Fibroblast of lung (primary cell): ENCODE results near the gene LRRC74A. TPM values are rescaled to one million over a fixed set of nuclear protein-coding genes. Genes with fewer than 3 reads are reported as not detected.

Experiments used
- DNase-seq, 2 donors: peaks; one replicate each; pipeline versions ENCODE4 v3.0.0 to v3.0.0-alpha.2; 2010; ENCODE audit warnings: low read depth in 2 of 2
- H2AFZ ChIP-seq: 2 replicates; pipeline ENCODE4 v1.5.1; 2012; ENCODE audit warnings: low read length, control low read depth, inconsistent platforms
- H3K27ac ChIP-seq: 2 replicates; pipeline ENCODE4 v1.5.1; 2011; ENCODE audit warnings: low read length, control low read depth; ENCODE audit not compliant: insufficient read depth
- H3K27me3 ChIP-seq: 2 replicates; pipeline ENCODE4 v1.5.1; 2011; ENCODE audit warnings: mild to moderate bottlenecking, low read length; ENCODE audit not compliant: control insufficient read depth, insufficient read depth
- H3K36me3 ChIP-seq: 2 replicates; pipeline ENCODE4 v1.5.1; 2011; ENCODE audit warnings: low read length; ENCODE audit not compliant: control insufficient read depth, insufficient read depth
- H3K4me1 ChIP-seq: 2 replicates; pipeline ENCODE4 v1.5.1; 2011; ENCODE audit warnings: low read length; ENCODE audit not compliant: control insufficient read depth, insufficient read depth; ENCODE audit errors: extremely low read depth
- H3K4me2 ChIP-seq: 2 replicates; pipeline ENCODE4 v1.5.1; 2011; ENCODE audit warnings: low read length, control low read depth; ENCODE audit not compliant: insufficient read depth; ENCODE audit errors: extremely low read depth
- H3K4me3 ChIP-seq, 4 experiments: fragments of 200-600 bp in 1 of 4; sonication (generic) in 1 of 4; replicated peaks in 1 of 4; 2 replicates each; pipeline ENCODE4 v1.5.1; 2011 to 2016; ENCODE audit warnings: low read length in 4 of 4, low read depth in 3 of 4, mild to moderate bottlenecking in 3 of 4, control low read depth in 2 of 4, inconsistent platforms in 1 of 4, mixed read lengths in 1 of 4; ENCODE audit not compliant: insufficient read depth in 1 of 4; ENCODE audit errors: control extremely low read depth in 1 of 4
- H3K79me2 ChIP-seq: 2 replicates; pipeline ENCODE4 v1.5.1; 2012; ENCODE audit warnings: mild to moderate bottlenecking, low read length, inconsistent platforms; ENCODE audit not compliant: control insufficient read depth, insufficient read depth
- H3K9ac ChIP-seq: 2 replicates; pipeline ENCODE4 v1.5.1; 2011; ENCODE audit warnings: mild to moderate bottlenecking, low read length, control low read depth; ENCODE audit not compliant: insufficient read depth
- H3K9me3 ChIP-seq: 2 replicates; pipeline ENCODE4 v1.5.1; 2012; ENCODE audit warnings: low read depth, low read length; ENCODE audit not compliant: control insufficient read depth, insufficient read depth
- H4K20me1 ChIP-seq: 2 replicates; pipeline ENCODE4 v1.5.1; 2011; ENCODE audit warnings: low read length; ENCODE audit not compliant: control insufficient read depth, insufficient read depth; ENCODE audit errors: extremely low read depth
- EZH2 ChIP-seq: IDR thresholded peaks from 2 replicates; pipeline ENCODE4 v1.5.1; 2012; ENCODE audit warnings: low read length, control low read depth, mild to moderate bottlenecking; ENCODE audit errors: missing control alignments
- polyA plus RNA-seq, 2 donors: library from polyadenylated mRNA; depleted of rRNA in 1 of 2; stranded (reverse) in 1 of 2; unstranded in 1 of 2; fragments of >200 nt; gene quantifications; 2 replicates each; pipeline ENCODE4 v1.2.1, GENCODE V29; 2011 to 2012; ENCODE audit warnings: missing spikeins in 1 of 2
- total RNA-seq: library from RNA; depleted of rRNA; stranded (reverse); fragments of >200 nt; gene quantifications from 2 replicates; pipeline ENCODE4 v1.2.1, GENCODE V29; 2014
- TF ChIP-seq, protein P1 (sequence below), 2 donors: IDR thresholded peaks in 1 of 2; conservative IDR thresholded peaks in 1 of 2; 1 replicate in 1 of 2; 2 replicates in 1 of 2; pipeline ENCODE4 v1.5.1; 2011 to 2012; ENCODE audit warnings: low read length in 2 of 2, control low read depth in 1 of 2, inconsistent platforms in 1 of 2, low read depth in 1 of 2, mild to moderate bottlenecking in 1 of 2

Gene LRRC74A
- total and polyA plus RNA-seq, 2 donors (not counting 1 experiment from before 2014, with no cell fraction given) = not detected

DNA sequence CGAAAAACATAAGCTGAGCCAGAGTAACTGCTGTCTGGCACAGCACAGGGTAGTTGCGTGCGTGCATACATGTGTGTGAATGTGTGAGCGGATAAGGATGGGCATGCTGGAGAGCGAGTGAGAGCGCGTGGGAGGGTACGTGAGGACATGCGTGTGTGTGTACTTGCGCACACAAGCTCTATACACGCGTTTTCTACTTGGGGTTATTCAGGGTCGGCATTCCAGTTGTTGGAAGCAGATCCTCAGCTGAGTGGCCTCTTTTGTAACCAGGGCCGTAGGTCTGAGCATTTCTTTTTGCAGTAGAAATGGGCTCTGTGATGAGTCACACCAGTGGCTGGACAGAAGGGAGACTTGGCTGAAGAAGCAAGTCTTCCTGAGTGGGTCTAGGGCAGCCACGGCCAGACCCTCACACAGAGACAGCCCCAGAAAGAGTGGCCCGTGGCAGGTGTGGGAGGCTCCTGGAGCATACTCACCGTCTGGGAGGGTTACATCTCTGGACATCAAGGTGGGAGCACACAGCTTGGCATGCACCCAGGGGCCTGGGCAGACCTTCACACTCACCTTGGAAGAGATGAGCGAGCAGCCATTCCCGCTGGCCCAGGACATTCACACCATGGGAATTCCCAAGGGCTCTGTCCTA lies 78.0 kb downstream of the LRRC74A start:
- H3K79me2 ChIP-seq = no peaks in the 10 kb centered on the region
- TF ChIP-seq, protein P1, sequence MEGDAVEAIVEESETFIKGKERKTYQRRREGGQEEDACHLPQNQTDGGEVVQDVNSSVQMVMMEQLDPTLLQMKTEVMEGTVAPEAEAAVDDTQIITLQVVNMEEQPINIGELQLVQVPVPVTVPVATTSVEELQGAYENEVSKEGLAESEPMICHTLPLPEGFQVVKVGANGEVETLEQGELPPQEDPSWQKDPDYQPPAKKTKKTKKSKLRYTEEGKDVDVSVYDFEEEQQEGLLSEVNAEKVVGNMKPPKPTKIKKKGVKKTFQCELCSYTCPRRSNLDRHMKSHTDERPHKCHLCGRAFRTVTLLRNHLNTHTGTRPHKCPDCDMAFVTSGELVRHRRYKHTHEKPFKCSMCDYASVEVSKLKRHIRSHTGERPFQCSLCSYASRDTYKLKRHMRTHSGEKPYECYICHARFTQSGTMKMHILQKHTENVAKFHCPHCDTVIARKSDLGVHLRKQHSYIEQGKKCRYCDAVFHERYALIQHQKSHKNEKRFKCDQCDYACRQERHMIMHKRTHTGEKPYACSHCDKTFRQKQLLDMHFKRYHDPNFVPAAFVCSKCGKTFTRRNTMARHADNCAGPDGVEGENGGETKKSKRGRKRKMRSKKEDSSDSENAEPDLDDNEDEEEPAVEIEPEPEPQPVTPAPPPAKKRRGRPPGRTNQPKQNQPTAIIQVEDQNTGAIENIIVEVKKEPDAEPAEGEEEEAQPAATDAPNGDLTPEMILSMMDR (conservative IDR thresholded peaks at IDR 0.05 in 1 of 2, IDR thresholded peaks at IDR 0.05 in 1 of 2; ENCODE audit: low read depth in 1 of 2, low read length in 2 of 2) = no peak
- TF ChIP-seq EZH2 = no peak
- H3K9me3 ChIP-seq = no peaks in the 10 kb centered on the region
- peak; percentile 90 to 96 for DNase-seq
- H3K4me3 ChIP-seq = peak overlapping the region in 1 of 4 experiments; percentile 25
- peaks cover 14% of the 10 kb centered on the region for H3K4me1 ChIP-seq
- H3K36me3 ChIP-seq = no peaks in the 10 kb centered on the region
- H4K20me1 ChIP-seq = no peaks in the 10 kb centered on the region
- H3K9ac ChIP-seq = peak overlapping the region; percentile 61
- H3K4me2 ChIP-seq = peak overlapping the region; percentile 79
- H3K27ac ChIP-seq = peak overlapping the region; percentile 96
- no peak overlapping the region for H2AFZ ChIP-seq
- H3K27me3 ChIP-seq = no peaks in the 10 kb centered on the region

DNA sequence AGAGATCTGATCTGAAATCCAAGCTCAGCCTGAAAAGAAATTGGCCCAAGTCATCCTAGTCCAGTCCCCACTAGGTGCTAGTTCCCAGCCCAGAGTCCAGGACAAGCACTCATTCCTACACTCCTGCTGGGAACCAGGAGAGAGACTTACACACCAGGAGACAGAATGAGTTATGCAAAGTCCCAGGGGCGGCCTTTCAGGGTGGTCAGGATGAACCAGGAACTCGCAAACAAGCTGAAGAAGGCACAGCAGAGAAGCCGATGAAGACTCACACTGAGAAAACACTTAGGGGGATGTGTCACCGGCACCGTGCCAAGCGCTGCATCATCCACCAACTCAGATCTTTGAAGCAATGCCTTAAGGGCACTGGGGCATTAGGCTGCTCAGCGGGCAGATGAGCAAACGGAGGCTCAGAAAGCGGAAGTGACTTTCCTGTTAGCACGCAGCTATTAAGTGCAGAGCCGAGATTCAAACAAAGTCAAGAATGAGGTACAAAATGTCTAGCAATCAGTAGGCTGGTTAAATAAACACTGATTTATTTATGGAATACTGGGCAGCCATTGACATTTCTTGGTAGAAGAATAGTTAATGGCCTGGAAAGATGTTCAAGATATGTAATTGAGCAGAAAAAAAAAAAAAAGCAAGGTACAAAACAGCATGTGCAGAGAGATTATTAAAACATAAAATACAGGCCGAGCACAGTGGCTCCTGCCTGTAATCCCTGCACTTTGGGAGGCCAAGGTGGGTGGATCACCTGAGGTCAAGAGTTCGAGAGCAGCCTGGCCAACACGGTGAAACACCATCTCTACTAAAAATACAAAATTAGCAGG lies 78.7 kb downstream of the LRRC74A start:
- no peak for TF ChIP-seq EZH2
- TF ChIP-seq, protein P1 (conservative IDR thresholded peaks at IDR 0.05 in 1 of 2, IDR thresholded peaks at IDR 0.05 in 1 of 2; ENCODE audit: low read depth in 1 of 2, low read length in 2 of 2) = no peak
- DNase-seq = peak; percentile 93 to 95
- Histone ChIP-seq H3K4me1 (peaks cover 14% of the 10 kb centered on the region), H4K20me1 (no peaks in the 10 kb centered on the region), H3K9me3 (no peaks in the 10 kb centered on the region), H3K36me3 (no peaks in the 10 kb centered on the region), H3K4me3 (peak overlapping the region in 1 of 4 experiments; percentile 25), H3K9ac (peak overlapping the region; percentile 61), H3K27me3 (no peaks in the 10 kb centered on the region), H3K27ac (peak overlapping the region; percentile 96), H3K4me2 (peak overlapping the region; percentile 79), H2AFZ (no peak overlapping the region), H3K79me2 (no peaks in the 10 kb centered on the region)

DNA sequence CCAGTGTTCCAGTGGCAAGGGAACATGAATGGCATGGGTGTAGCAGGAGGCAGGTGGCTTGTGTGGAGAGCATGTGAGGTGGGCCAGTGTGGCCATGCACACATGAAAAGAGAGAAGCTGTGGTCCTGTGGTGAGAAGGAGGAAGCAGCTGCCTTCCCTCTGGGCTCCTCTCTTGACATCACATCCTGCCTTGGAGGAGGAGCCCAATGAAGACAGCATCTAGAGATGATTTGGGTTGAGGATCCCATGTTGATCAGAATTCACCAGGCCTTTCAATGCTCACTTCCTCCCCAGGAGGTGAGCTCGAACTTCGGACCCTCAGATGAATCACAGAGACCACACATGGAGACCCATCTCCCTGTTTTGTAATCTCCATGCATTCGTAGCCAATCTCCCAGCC lies 82.6 kb downstream of the LRRC74A start:
- H3K27me3 ChIP-seq = no peaks in the 10 kb centered on the region
- no peak overlapping the region for H3K4me3 ChIP-seq
- H3K27ac ChIP-seq = no peak overlapping the region
- no peaks in the 10 kb centered on the region for H3K36me3 ChIP-seq
- DNase-seq = no peak
- H2AFZ ChIP-seq = no peak overlapping the region
- TF ChIP-seq, protein P1 (conservative IDR thresholded peaks at IDR 0.05 in 1 of 2, IDR thresholded peaks at IDR 0.05 in 1 of 2; ENCODE audit: low read depth in 1 of 2, low read length in 2 of 2) = no peak
- no peak overlapping the region for H3K9ac ChIP-seq
- no peaks in the 10 kb centered on the region for H3K79me2 ChIP-seq
- H3K4me2 ChIP-seq = no peak overlapping the region
- peaks cover 13% of the 10 kb centered on the region for H3K4me1 ChIP-seq
- no peaks in the 10 kb centered on the region for H4K20me1 ChIP-seq
- no peaks in the 10 kb centered on the region for H3K9me3 ChIP-seq
